Endodermal cell (in vitro differentiated cells): ENCODE results near the gene CCDC51. TPM values are rescaled to one million over a fixed set of nuclear protein-coding genes. Genes with fewer than 3 reads are reported as not detected.

ENCODE experiments used
- DNase-seq: peaks from one replicate; pipeline ENCODE4 v3.0.0-alpha.2; 2017
- H3K27ac ChIP-seq: 2 replicates; pipeline ENCODE4 v1.5.1; 2013; ENCODE audit warnings: mild to moderate bottlenecking, low read depth, low read length, moderate library complexity
- H3K27me3 ChIP-seq: 2 replicates; pipeline ENCODE4 v1.6.1; 2013; ENCODE audit warnings: mild to moderate bottlenecking, low read length, moderate library complexity; ENCODE audit not compliant: insufficient read depth, control insufficient read depth, poor library complexity, severe bottlenecking
- H3K36me3 ChIP-seq: 2 replicates; pipeline ENCODE4 v1.7.0; 2013; ENCODE audit warnings: mild to moderate bottlenecking, low read length, moderate library complexity; ENCODE audit not compliant: control insufficient read depth, insufficient read depth
- H3K4me1 ChIP-seq: one replicate; pipeline ENCODE4 v1.7.0; 2013; ENCODE audit warnings: low read length; ENCODE audit not compliant: control insufficient read depth, insufficient read depth
- H3K4me3 ChIP-seq: 2 replicates; pipeline ENCODE4 v1.5.1; 2013; ENCODE audit warnings: mild to moderate bottlenecking, low read length, moderate library complexity
- H3K9ac ChIP-seq: 2 replicates; pipeline ENCODE4 v1.6.1; 2013; ENCODE audit warnings: mild to moderate bottlenecking, low read length, moderate library complexity; ENCODE audit not compliant: poor library complexity, severe bottlenecking; ENCODE audit errors: extremely low read depth
- H3K9me3 ChIP-seq: 2 replicates; pipeline ENCODE4 v1.6.1; 2013; ENCODE audit warnings: mild to moderate bottlenecking, low read length, moderate library complexity; ENCODE audit not compliant: control insufficient read depth
- H3K27ac Mint-ChIP-seq: 2 replicates; pipeline ENCODE4 v1.8.0; 2020; ENCODE audit warnings: mixed read lengths
- H3K27me3 Mint-ChIP-seq: 2 replicates; pipeline ENCODE4 v1.8.0; 2021; ENCODE audit warnings: mild to moderate bottlenecking, mixed read lengths; ENCODE audit not compliant: insufficient read depth
- H3K36me3 Mint-ChIP-seq: 2 replicates; pipeline ENCODE4 v1.8.0; 2020; ENCODE audit warnings: low read depth, mixed read lengths
- H3K4me1 Mint-ChIP-seq: 2 replicates; pipeline ENCODE4 v1.8.0; 2020; ENCODE audit warnings: mixed read lengths
- H3K4me3 Mint-ChIP-seq: 2 replicates; pipeline ENCODE4 v1.8.0; 2020; ENCODE audit warnings: mild to moderate bottlenecking, moderate library complexity, mixed read lengths
- H3K9me3 Mint-ChIP-seq: 2 replicates; pipeline ENCODE4 v1.8.0; 2020; ENCODE audit warnings: mild to moderate bottlenecking, mixed read lengths
- CTCF ChIP-seq: fragments of 200-600 bp; sonication (generic); conservative IDR thresholded peaks from 2 replicates; pipeline ENCODE4 v1.5.0; 2021; ENCODE audit warnings: antibody characterized with exemption, mild to moderate bottlenecking
- WGBS, 2 experiments: methylation state at CpG; one replicate each; pipeline versions ENCODE4 v1.1.5 to v1.1.7; 2013; ENCODE audit warnings: missing lambda C conversion rate in 2 of 2, mixed read lengths in 1 of 2; ENCODE audit not compliant: insufficient coverage in 1 of 2, insufficient read length in 1 of 2; 5-methylcytosine and 5-hydroxymethylcytosine counted together
- total RNA-seq, 2 donors: library from RNA; stranded (reverse); fragmentation: NEBNext Ultra II Directional in 1 of 2; extraction: Animal tissue kit (Norgen Biotek cat#: 25700) in 1 of 2; gene quantifications; 2 replicates in 1 of 2; 3 replicates in 1 of 2; pipeline ENCODE4 v1.2.1, GENCODE V29; 2021

CCDC51 gene
- total RNA-seq, 2 donors from 2014 or later = 14.5 to 14.6 TPM

GRCh38 chr3:48469046-48469915 lies 29.4 kb upstream of the CCDC51 start:
- Histone ChIP-seq H3K4me3 (no peak overlapping the region), H3K9ac (no peak overlapping the region), H3K9me3 (no peaks in the 10 kb centered on the region), H3K27me3 (no peaks in the 10 kb centered on the region), H3K27ac (no peak overlapping the region), H3K4me1 (peaks cover 12% of the 10 kb centered on the region), H3K36me3 (peaks cover 26% of the 10 kb centered on the region)
- 95 to 97% methylated on average over 18 to 29 of the region's 29 CpGs for WGBS, 2 experiments
- Mint-ChIP-seq H3K27me3 (no peaks in the 10 kb centered on the region), H3K36me3 (peaks cover 27% of the 10 kb centered on the region), H3K4me1 (peaks cover 22% of the 10 kb centered on the region), H3K27ac (peak overlapping the region; percentile 39), H3K9me3 (no peaks in the 10 kb centered on the region), H3K4me3 (no peak overlapping the region)
- TF ChIP-seq CTCF = no peak
- DNase-seq = peak; percentile 46

GRCh38 chr3:48468329-48468731 lies 28.4 kb upstream of the CCDC51 start:
- no peak for TF ChIP-seq CTCF
- H3K4me1 Mint-ChIP-seq = peaks cover 17% of the 10 kb centered on the region
- no peak overlapping the region for H3K4me3 Mint-ChIP-seq
- no peaks in the 10 kb centered on the region for H3K27me3 ChIP-seq
- H3K36me3 ChIP-seq = peaks cover 26% of the 10 kb centered on the region
- peak overlapping the region; percentile 39 for H3K27ac Mint-ChIP-seq
- H3K4me1 ChIP-seq = peaks cover 8% of the 10 kb centered on the region
- H3K36me3 Mint-ChIP-seq = peaks cover 27% of the 10 kb centered on the region
- no peaks in the 10 kb centered on the region for H3K9me3 Mint-ChIP-seq
- WGBS, 2 experiments = 93 to 97% methylated on average over 6 to 8 of the region's 8 CpGs
- no peak overlapping the region for H3K4me3 ChIP-seq
- no peaks in the 10 kb centered on the region for H3K27me3 Mint-ChIP-seq
- H3K27ac ChIP-seq = no peak overlapping the region
- DNase-seq = no peak
- no peak overlapping the region for H3K9ac ChIP-seq
- H3K9me3 ChIP-seq = no peaks in the 10 kb centered on the region

GRCh38 chr3:48467473-48468267 lies 27.8 kb upstream of the CCDC51 start:
- 81 to 95% methylated on average over 3 to 7 of the region's 7 CpGs for WGBS, 2 experiments
- H3K4me1 ChIP-seq = peaks cover 7% of the 10 kb centered on the region
- Mint-ChIP-seq H3K36me3 (peaks cover 27% of the 10 kb centered on the region), H3K4me1 (peaks cover 16% of the 10 kb centered on the region), H3K9me3 (no peaks in the 10 kb centered on the region), H3K27ac (peak overlapping the region; percentile 30), H3K4me3 (no peak overlapping the region), H3K27me3 (no peaks in the 10 kb centered on the region)
- peak overlapping the region; percentile 100 for H3K27ac ChIP-seq
- DNase-seq = no peak
- H3K9ac ChIP-seq = no peak overlapping the region
- H3K27me3 ChIP-seq = no peaks in the 10 kb centered on the region
- no peak overlapping the region for H3K4me3 ChIP-seq
- H3K36me3 ChIP-seq = peaks cover 26% of the 10 kb centered on the region
- no peak for TF ChIP-seq CTCF
- H3K9me3 ChIP-seq = no peaks in the 10 kb centered on the region
